LoVo (cell line): ENCODE measurements around the gene TMEM165.
A peak's percentile ranks its signal among the peaks of the same experiment; 100 is the strongest.
"Not testable (repeated sequence)": the region's sequence is repeated elsewhere in the genome, so short reads cannot be mapped to it uniquely, and the experiment has no call there.

Source experiments
- DNase-seq: peaks from one replicate; pipeline ENCODE4 v3.0.0-alpha.2; 2016; ENCODE audit warnings: low spot score

Gene TMEM165

GRCh38 chr4:55395529-55396307, at the start of gene TMEM165:
TSS of gene TMEM165 (plus strand) at chr4:55395957. CDS start at chr4:55396190, 233 bp downstream.
- peak; percentile 92 for DNase-seq

GRCh38 chr4:55345980-55346850, 49.5 kb upstream of the TMEM165 start, which contains the start of gene SRD5A3:
TSS of gene SRD5A3 (plus strand) at chr4:55346242. CDS start at chr4:55346337, 95 bp downstream.
- DNase-seq = peak; percentile 89

GRCh38 chr4:55346851-55347255, 48.9 kb upstream of the TMEM165 start:
- no peak for DNase-seq

- no peak for DNase-seq
Measured at GRCh38 chr4:55347610-55348228, 48.0 kb upstream of the TMEM165 start.

GRCh38 chr4:55348466-55348865, 47.3 kb upstream of the TMEM165 start:
- no peak for DNase-seq

- not testable (repeated sequence) for DNase-seq
Measured at GRCh38 chr4:55350870-55351269, 44.9 kb upstream of the TMEM165 start.

- DNase-seq = no peak
Measured at GRCh38 chr4:55351824-55352223, 43.9 kb upstream of the TMEM165 start.

GRCh38 chr4:55352726-55353125, 43.0 kb upstream of the TMEM165 start:
- no peak for DNase-seq

GRCh38 chr4:55353228-55353747, 42.5 kb upstream of the TMEM165 start:
- DNase-seq = not testable (repeated sequence)

- no peak for DNase-seq
Measured at GRCh38 chr4:55354648-55355047, 41.1 kb upstream of the TMEM165 start.

GRCh38 chr4:55355555-55355954, 40.2 kb upstream of the TMEM165 start:
- DNase-seq = no peak

GRCh38 chr4:55356991-55357461, 38.7 kb upstream of the TMEM165 start:
- no peak for DNase-seq

- DNase-seq = no peak
Measured at GRCh38 chr4:55358246-55358645, 37.5 kb upstream of the TMEM165 start.

- peak; percentile 83 for DNase-seq
Measured at GRCh38 chr4:55358668-55359067, 37.1 kb upstream of the TMEM165 start.

- DNase-seq = no peak
Measured at GRCh38 chr4:55359397-55359916, 36.3 kb upstream of the TMEM165 start.

- DNase-seq = not testable (repeated sequence)
Measured at GRCh38 chr4:55362938-55363337, 32.8 kb upstream of the TMEM165 start.

GRCh38 chr4:55363691-55364351, 31.9 kb upstream of the TMEM165 start:
- no peak for DNase-seq

- DNase-seq = no peak
Measured at GRCh38 chr4:55364691-55365344, 30.9 kb upstream of the TMEM165 start.

- no peak for DNase-seq
Measured at GRCh38 chr4:55365345-55365728, 30.4 kb upstream of the TMEM165 start.

- DNase-seq = no peak
Measured at GRCh38 chr4:55366621-55367020, 29.1 kb upstream of the TMEM165 start.
